NCI-H1417 (cell line): Measurements from ENCODE around the gene NSUN7.
A peak's percentile ranks its signal among the peaks of the same experiment; 100 is the strongest.
"Not testable (repeated sequence)": the region's sequence is repeated elsewhere in the genome, so short reads cannot be mapped to it uniquely, and the experiment has no call there.

ENCODE experiments used
- DNase-seq, 3 experiments: peaks; one replicate each; lab custom pipeline; 2025; lab: John Stamatoyannopoulos, UW

The NSUN7 gene

GRCh38 chr4:40817157-40817556, 67.4 kb downstream of the NSUN7 start:
- DNase-seq, result not testable (repeated sequence)

GRCh38 chr4:40820101-40820500, 70.3 kb downstream of the NSUN7 start:
- no peak for DNase-seq

- DNase-seq, result no peak
Measured at GRCh38 chr4:40822420-40823166, 72.8 kb downstream of the NSUN7 start.

- no peak for DNase-seq
Measured at GRCh38 chr4:40825014-40825838, 75.5 kb downstream of the NSUN7 start.

DNA sequence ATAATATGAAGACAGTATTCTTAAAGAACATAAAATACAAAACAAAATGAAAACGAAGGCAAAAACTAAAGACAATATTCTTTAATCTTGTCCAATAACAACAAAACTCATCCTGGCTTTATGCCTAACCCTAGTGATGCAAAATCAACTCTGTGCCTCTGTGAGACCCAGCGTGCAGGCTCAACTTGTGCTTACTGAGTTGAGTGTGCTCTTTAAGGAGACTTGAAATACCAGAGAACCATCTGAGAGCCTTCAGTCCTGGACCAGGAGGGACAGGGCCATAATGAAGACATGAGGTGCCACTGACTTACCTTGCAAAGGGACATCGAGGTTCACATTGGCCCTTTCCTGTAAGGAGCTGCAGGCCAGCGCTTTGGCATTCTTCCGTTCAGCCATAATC, 77.1 kb downstream of the NSUN7 start:
- DNase-seq, result no peak

GRCh38 chr4:40827758-40828157, 78.0 kb downstream of the NSUN7 start:
- no peak for DNase-seq

GRCh38 chr4:40828661-40829060, 78.9 kb downstream of the NSUN7 start:
- no peak for DNase-seq

- DNase-seq, result no peak
Measured at GRCh38 chr4:40829586-40829985, 79.8 kb downstream of the NSUN7 start.

GRCh38 chr4:40831146-40831907, 81.6 kb downstream of the NSUN7 start:
- DNase-seq, result peak in 1 of 3 experiments; percentile 43

DNA sequence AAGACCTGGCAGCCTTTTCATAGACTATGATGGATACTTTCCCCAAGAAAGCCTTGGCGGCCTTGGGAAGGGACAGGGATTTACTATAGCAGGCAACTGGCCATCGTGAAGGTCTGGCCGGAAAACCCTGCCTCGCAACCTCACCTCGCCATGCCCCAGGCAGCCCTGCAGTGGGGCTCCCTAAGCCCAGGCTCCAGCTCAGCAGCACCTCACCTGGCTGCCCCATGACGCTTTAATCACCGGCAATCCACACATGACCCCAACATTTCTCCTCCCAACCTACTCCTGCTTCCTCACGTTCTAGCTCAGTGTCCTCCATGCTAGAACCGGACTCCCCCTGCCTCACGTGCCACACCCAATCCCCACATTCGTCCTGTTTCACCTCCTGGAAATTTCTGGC, 82.4 kb downstream of the NSUN7 start:
- no peak for DNase-seq

- no peak for DNase-seq
Measured at GRCh38 chr4:40833212-40833611, 83.5 kb downstream of the NSUN7 start.

DNA sequence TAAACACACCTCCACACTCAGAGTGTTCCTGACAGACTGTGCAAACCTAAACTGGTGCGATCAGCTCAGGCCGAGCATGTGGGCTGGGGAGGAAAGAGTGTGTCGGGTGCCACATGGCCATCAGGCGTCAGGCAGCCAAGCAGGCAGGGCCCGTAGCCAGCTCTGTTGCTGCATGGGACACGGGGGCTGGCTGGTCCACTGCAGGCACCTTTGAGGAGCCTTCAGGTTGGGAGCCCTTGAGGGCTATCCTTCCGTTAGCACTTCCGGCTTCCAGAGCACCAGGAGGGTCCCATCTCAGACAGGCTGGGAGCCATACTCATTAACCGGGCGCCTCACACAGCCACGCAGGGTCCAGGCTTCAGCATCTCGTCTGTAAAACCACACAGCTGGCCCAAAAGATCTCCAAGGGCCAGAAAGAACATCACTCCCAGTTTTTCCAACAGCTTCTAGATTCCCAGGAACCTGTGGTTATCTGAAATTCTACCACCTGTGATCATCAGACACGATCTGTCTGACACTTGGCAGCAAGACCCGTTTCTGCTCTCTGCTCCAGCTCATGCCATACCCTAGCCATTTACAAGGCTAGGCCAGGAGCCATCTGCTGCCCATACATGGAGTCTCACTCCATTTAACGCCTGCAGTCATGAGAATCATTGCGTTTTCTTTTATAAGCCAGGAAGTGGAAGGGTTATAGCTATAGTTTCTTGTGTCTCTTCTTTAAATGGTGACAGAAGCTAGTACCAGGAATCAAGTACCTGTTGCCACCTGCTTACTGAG, 87.5 kb downstream of the NSUN7 start:
- DNase-seq, result no peak

DNA sequence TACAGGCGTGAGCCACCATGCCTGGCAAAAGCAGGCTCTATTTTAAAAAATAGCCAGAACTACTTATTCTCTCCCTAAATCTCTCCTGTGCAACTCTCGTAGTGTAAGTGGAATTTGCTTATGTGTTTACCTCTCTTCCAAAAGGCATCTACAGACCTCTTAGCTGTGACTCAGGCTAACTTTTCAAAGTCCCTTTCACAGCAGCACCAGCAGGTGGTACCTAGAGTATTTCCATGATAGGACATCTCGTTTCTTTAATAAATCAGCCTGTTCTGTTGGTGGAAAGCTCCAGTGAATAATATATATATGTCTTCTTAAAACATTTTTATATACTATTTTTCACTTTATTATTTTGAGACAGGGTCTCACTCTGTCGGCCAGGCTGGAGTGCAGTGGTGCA, 89.0 kb downstream of the NSUN7 start:
- no peak for DNase-seq

GRCh38 chr4:40840255-40840984, 90.7 kb downstream of the NSUN7 start:
- peak in 2 of 3 experiments; percentile 72 to 86 for DNase-seq

DNA sequence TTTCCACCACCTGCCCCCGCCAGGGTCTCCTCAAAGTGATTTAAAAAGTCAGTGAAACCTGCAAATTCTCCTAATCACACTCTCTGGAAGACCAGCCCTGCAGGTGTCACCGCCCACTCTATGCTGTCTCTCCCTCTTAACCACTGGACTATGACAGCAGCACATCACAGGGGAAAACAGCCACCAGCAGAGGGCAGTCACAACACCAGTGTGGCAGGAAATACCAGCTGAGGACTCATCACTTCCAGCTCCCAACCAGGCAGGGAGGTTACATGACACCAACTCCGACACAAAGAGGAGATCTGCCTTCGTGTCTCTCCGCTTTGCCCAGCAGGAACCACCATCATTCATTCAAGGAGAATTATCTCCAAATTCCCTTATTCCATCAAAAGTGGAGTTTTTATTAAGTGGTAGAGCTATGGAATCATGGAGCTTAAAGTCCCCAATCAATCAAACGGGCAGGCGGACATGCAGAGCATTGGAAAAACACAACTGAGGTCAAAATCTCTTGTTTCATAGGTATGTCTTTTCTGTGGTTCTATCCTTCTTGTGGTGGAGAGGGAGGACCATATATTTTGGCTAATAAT, 91.3 kb downstream of the NSUN7 start:
- peak; percentile 72 to 82 (median 78) for DNase-seq

DNA sequence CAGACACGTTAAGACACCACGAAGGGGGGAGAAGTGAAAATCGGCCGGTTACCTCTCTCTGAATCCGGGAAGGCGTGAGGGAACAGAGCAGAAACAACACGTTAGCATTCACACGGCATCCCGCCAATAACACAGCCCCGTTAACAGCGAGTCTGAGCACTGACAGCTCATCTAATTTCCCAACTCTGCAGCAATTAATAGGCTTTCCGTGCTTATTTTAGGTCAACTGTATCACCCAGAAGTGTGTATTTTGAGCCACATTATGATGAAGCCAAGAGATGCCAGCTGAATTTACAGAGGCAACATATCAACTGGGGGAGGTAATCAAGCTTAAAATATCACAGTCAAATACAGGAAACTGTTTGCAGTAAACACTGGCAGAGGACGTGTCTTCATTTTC, 92.6 kb downstream of the NSUN7 start:
- DNase-seq, result peak in 2 of 3 experiments; percentile 53 to 82

- DNase-seq, result peak; percentile 45 to 57 (median 48)
Measured at GRCh38 chr4:40842725-40843423, 93.1 kb downstream of the NSUN7 start.

DNA sequence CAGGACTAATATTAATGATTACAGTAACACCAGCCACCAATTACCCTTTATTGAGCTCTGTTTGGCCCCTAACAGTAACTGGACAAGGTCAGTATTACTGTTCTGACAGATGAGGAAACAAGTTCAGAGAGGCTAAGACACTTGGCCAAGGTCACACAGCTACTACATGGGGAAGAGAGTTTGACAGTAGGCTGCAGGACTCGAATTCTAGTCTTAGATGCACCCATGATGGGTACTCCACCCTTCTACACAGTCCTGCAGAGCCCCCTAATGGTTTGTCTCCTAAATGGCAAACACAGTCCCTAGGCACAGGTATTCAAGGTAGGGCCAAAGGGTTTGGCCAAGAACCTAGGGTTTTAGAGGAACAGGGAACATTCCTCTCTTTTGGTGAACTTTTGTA, 93.9 kb downstream of the NSUN7 start:
- peak in 1 of 3 experiments; percentile 44 for DNase-seq

DNA sequence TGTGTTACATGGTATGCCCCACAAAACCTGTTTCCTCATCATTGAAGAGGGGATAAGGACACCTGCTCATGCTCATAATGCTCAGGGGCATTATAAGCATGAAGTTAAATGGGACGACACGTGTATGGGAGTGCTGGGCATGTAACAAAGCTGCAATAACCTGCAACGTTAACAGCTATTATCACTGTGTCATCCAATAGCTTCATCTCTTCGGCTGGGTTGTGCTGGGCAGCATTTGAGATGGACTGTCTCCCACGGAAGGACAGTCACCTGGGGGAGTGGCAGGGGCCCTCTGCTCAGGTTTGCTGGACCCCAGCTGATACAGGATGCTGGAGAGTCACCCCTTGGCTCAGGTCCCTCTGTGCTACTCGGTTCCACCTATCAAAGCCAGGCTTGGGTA, 94.5 kb downstream of the NSUN7 start:
- DNase-seq, result no peak
